CD14-positive monocyte (primary cell): ENCODE data around the gene ARPC1B. TPM values are rescaled to one million over a fixed set of nuclear protein-coding genes. Genes with fewer than 3 reads are reported as not detected.

Experiments
- DNase-seq, 3 donors: peaks; one replicate each; pipeline ENCODE4 v3.0.0-alpha.2; 2011 to 2022
- H2AFZ ChIP-seq: 2 replicates; pipeline ENCODE4 v1.6.0; 2012; ENCODE audit warnings: mild to moderate bottlenecking, low read depth, low read length, inconsistent platforms; ENCODE audit not compliant: insufficient read depth, poor library complexity, severe bottlenecking
- H3K27ac ChIP-seq, 2 donors: 1 replicate in 1 of 2; 2 replicates in 1 of 2; pipeline ENCODE4 v1.5.1; 2012 to 2013; ENCODE audit warnings: low read length in 2 of 2, control low read depth in 1 of 2, inconsistent platforms in 1 of 2, low read depth in 1 of 2, mild to moderate bottlenecking in 1 of 2
- H3K27me3 ChIP-seq, 2 donors: one replicate each; pipeline versions ENCODE4 v1.6.0 to v1.6.1; 2011 to 2013; ENCODE audit warnings: low read length in 2 of 2; ENCODE audit not compliant: control insufficient read depth in 2 of 2, insufficient read depth in 2 of 2
- H3K36me3 ChIP-seq, 2 donors: replicated peaks in 1 of 2; 1 replicate in 1 of 2; 2 replicates in 1 of 2; pipeline versions ENCODE4 v1.5.1 to v1.6.1; 2012 to 2013; ENCODE audit warnings: low read length in 2 of 2, control low read depth in 1 of 2, inconsistent platforms in 1 of 2, mild to moderate bottlenecking in 1 of 2; ENCODE audit not compliant: insufficient read depth in 2 of 2, control insufficient read depth in 1 of 2
- H3K4me1 ChIP-seq, 2 donors: 1 replicate in 1 of 2; 2 replicates in 1 of 2; pipeline versions ENCODE4 v1.5.1 to v1.6.1; 2012 to 2013; ENCODE audit warnings: low read length in 2 of 2, control low read depth in 1 of 2, inconsistent platforms in 1 of 2, mild to moderate bottlenecking in 1 of 2, moderate library complexity in 1 of 2; ENCODE audit not compliant: insufficient read depth in 2 of 2, control insufficient read depth in 1 of 2
- H3K4me2 ChIP-seq: replicated peaks from 2 replicates; pipeline ENCODE3; 2012; ENCODE audit warnings: low read length, moderate library complexity, mild to moderate bottlenecking; ENCODE audit not compliant: poor library complexity, severe bottlenecking; ENCODE audit errors: extremely low read depth
- H3K4me3 ChIP-seq, 3 experiments: fragments of 200-600 bp in 1 of 3; sonication (generic) in 1 of 3; replicated peaks in 1 of 3; 1 replicate in 2 of 3; 2 replicates in 1 of 3; pipeline ENCODE4 v1.5.1; 2011 to 2013; ENCODE audit warnings: low read length in 3 of 3, mild to moderate bottlenecking in 3 of 3, control low read depth in 2 of 3, low read depth in 2 of 3, inconsistent platforms in 1 of 3, moderate library complexity in 1 of 3
- H3K79me2 ChIP-seq: 2 replicates; pipeline ENCODE4 v1.6.0; 2012; ENCODE audit warnings: mild to moderate bottlenecking, control low read depth, inconsistent platforms, low read length, moderate library complexity; ENCODE audit not compliant: insufficient read depth
- H3K9ac ChIP-seq: 2 replicates; pipeline ENCODE4 v1.6.0; 2017; ENCODE audit warnings: low read length, mild to moderate bottlenecking; ENCODE audit not compliant: insufficient read depth, poor library complexity, severe bottlenecking
- H3K9me3 ChIP-seq, 2 donors: replicated peaks in 1 of 2; 1 replicate in 1 of 2; 2 replicates in 1 of 2; pipeline versions ENCODE4 v1.5.1 to v1.6.1; 2012 to 2013; ENCODE audit warnings: low read length in 2 of 2, control low read depth in 1 of 2; ENCODE audit not compliant: control insufficient read depth in 1 of 2, insufficient read depth in 1 of 2
- H4K20me1 ChIP-seq: 2 replicates; pipeline ENCODE4 v1.6.0; 2012; ENCODE audit warnings: mild to moderate bottlenecking, low read length, control low read depth, moderate library complexity; ENCODE audit not compliant: insufficient read depth
- H3K27ac Mint-ChIP-seq, 7 donors: one replicate each; pipeline ENCODE4 v1.8.0; 2020; ENCODE audit warnings: mild to moderate bottlenecking in 7 of 7, mixed read lengths in 7 of 7, moderate library complexity in 6 of 7, inconsistent platforms in 2 of 7
- H3K27me3 Mint-ChIP-seq, 3 donors: one replicate each; pipeline ENCODE4 v1.8.0; 2021 to 2022; ENCODE audit warnings: low read depth in 3 of 3, mild to moderate bottlenecking in 3 of 3, mixed read lengths in 3 of 3, moderate library complexity in 3 of 3, inconsistent platforms in 1 of 3
- H3K36me3 Mint-ChIP-seq, 2 donors: one replicate each; pipeline ENCODE4 v1.8.0; 2020; ENCODE audit warnings: mixed read lengths in 2 of 2, inconsistent platforms in 1 of 2, mild to moderate bottlenecking in 1 of 2
- H3K4me1 Mint-ChIP-seq: one replicate; pipeline ENCODE4 v1.8.0; 2020; ENCODE audit warnings: mild to moderate bottlenecking, mixed read lengths
- H3K4me3 Mint-ChIP-seq, 2 donors: one replicate each; pipeline ENCODE4 v1.8.0; 2020; ENCODE audit warnings: mild to moderate bottlenecking in 2 of 2, mixed read lengths in 2 of 2, moderate library complexity in 1 of 2
- H3K9me3 Mint-ChIP-seq, 7 donors: one replicate each; pipeline ENCODE4 v1.8.0; 2020 to 2022; ENCODE audit warnings: mixed read lengths in 7 of 7, mild to moderate bottlenecking in 6 of 7, moderate library complexity in 6 of 7, inconsistent platforms in 2 of 7
- CTCF ChIP-seq: fragments of 200-600 bp; IDR thresholded peaks from one replicate; pipeline ENCODE4 v1.8.0; 2022; ENCODE audit warnings: antibody characterized with exemption, mild to moderate bottlenecking
- WGBS: methylation state at CpG from one replicate; pipeline ENCODE4 v1.1.5; 2013; ENCODE audit warnings: missing lambda C conversion rate; ENCODE audit not compliant: insufficient coverage; 5-methylcytosine and 5-hydroxymethylcytosine counted together
- intact Hi-C, 2 donors: fragments of 100-400 bp; cut with micrococcal nuclease; formaldehyde crosslinking; loops; one replicate each; pipeline versions ENCODE4 v1.15.0 to v1.15.1; 2023
- polyA plus RNA-seq, 3 donors: library from polyadenylated mRNA; depleted of rRNA in 1 of 3; unstranded in 2 of 3; stranded (reverse) in 1 of 3; fragments of 300-500 nt in 2 of 3; fragments of >200 nt in 1 of 3; fragmentation: Illumina TruSeq in 2 of 3; gene quantifications; 1 replicate in 2 of 3; 2 replicates in 1 of 3; pipeline ENCODE4 v1.2.3, GENCODE V29; 2012 to 2021

The ARPC1B gene
- polyA plus RNA-seq, 3 donors, result 1,179 to 1,362 (median 1,282) TPM

- H3K4me1 ChIP-seq, result peaks cover 59 to 80% of the 10 kb centered on the region in 2 donors
- peaks cover 0 to 2% (median 0%) of the 10 kb centered on the region in 3 donors for H3K27me3 Mint-ChIP-seq
- H3K4me3 Mint-ChIP-seq, result no peak overlapping the region
- peak in 1 of 3 donors; percentile 30 for DNase-seq
- peaks cover 62 to 72% of the 10 kb centered on the region in 2 donors for H3K36me3 ChIP-seq
- H3K9me3 ChIP-seq, result no peaks in the 10 kb centered on the region
- 90% methylated on average over 8 of the region's 13 CpGs for WGBS
- no peaks in the 10 kb centered on the region for H3K27me3 ChIP-seq
- peaks cover 94% of the 10 kb centered on the region for H4K20me1 ChIP-seq
- peaks cover 35 to 79% of the 10 kb centered on the region in 2 donors for H3K36me3 Mint-ChIP-seq
- intact Hi-C loops, result no loop called here
- peak overlapping the region; percentile 59 to 74 for H3K27ac ChIP-seq
- H3K4me1 Mint-ChIP-seq, result peaks cover 60% of the 10 kb centered on the region
- TF ChIP-seq CTCF, result no peak
- H3K4me3 ChIP-seq, result no peak overlapping the region
- H2AFZ ChIP-seq, result no peak overlapping the region
- H3K27ac Mint-ChIP-seq, result peak overlapping the region; percentile 71 to 92 (median 86)
- H3K9ac ChIP-seq, result peak overlapping the region; percentile 43
- no peak overlapping the region for H3K4me2 ChIP-seq
- H3K79me2 ChIP-seq, result peaks cover 94% of the 10 kb centered on the region
- H3K9me3 Mint-ChIP-seq, result peaks cover 0 to 1% (median 0%) of the 10 kb centered on the region in 7 donors
Measured at GRCh38 chr7:99383791-99384370, 9.4 kb downstream of the ARPC1B start.

GRCh38 chr7:99384523-99384922, 10.0 kb downstream of the ARPC1B start:
- peaks cover 54% of the 10 kb centered on the region for H3K4me1 Mint-ChIP-seq
- Histone ChIP-seq H3K27ac (peak overlapping the region; percentile 59 to 74), H3K79me2 (peaks cover 97% of the 10 kb centered on the region), H3K9ac (peak overlapping the region; percentile 43), H2AFZ (no peak overlapping the region), H4K20me1 (peaks cover 98% of the 10 kb centered on the region), H3K27me3 (no peaks in the 10 kb centered on the region), H3K36me3 (peaks cover 68 to 78% of the 10 kb centered on the region in 2 donors), H3K9me3 (no peaks in the 10 kb centered on the region), H3K4me1 (peaks cover 52 to 73% of the 10 kb centered on the region in 2 donors), H3K4me3 (no peak overlapping the region), H3K4me2 (no peak overlapping the region)
- intact Hi-C loops, result no loop called here
- no peak overlapping the region for H3K4me3 Mint-ChIP-seq
- no peak for DNase-seq
- WGBS, result no CpG with 5 or more reads among the region's 4 CpGs
- H3K9me3 Mint-ChIP-seq, result no peaks in the 10 kb centered on the region
- peaks cover 0 to 3% (median 0%) of the 10 kb centered on the region in 3 donors for H3K27me3 Mint-ChIP-seq
- peak overlapping the region; percentile 71 to 92 (median 84) for H3K27ac Mint-ChIP-seq
- peaks cover 35 to 83% of the 10 kb centered on the region in 2 donors for H3K36me3 Mint-ChIP-seq
- TF ChIP-seq CTCF, result no peak
